Effector CD4-positive, alpha-beta T cell (primary cell): ENCODE data around the gene CCDC24.

ENCODE experiments used
- DNase-seq: peaks from one replicate; pipeline ENCODE4 v3.0.0-alpha.2; 2020

The CCDC24 gene

DNA sequence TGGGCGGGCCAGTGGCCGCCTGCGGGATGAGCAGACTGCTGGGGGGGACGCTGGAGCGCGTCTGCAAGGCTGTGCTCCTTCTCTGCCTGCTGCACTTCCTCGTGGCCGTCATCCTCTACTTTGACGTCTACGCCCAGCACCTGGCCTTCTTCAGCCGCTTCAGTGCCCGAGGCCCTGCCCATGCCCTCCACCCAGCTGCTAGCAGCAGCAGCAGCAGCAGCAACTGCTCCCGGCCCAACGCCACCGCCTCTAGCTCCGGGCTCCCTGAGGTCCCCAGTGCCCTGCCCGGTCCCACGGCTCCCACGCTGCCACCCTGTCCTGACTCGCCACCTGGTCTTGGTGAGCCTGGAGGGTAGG, 10.3 kb upstream of the CCDC24 start:
- DNase-seq = no peak

DNA sequence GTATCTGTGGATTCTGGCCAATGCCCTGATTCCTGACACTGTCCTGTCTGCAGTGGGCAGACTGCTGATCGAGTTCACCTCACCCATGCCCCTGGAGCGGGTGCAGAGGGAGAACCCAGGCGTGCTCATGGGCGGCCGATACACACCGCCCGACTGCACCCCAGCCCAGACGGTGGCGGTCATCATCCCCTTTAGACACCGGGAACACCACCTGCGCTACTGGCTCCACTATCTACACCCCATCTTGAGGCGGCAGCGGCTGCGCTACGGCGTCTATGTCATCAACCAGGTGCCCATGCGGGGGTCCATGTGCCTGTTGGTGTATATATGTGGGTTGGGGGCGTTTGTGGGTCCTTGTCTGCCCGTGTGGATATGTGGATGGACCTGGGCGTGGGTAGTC, 9.8 kb upstream of the CCDC24 start:
- DNase-seq = no peak

DNA sequence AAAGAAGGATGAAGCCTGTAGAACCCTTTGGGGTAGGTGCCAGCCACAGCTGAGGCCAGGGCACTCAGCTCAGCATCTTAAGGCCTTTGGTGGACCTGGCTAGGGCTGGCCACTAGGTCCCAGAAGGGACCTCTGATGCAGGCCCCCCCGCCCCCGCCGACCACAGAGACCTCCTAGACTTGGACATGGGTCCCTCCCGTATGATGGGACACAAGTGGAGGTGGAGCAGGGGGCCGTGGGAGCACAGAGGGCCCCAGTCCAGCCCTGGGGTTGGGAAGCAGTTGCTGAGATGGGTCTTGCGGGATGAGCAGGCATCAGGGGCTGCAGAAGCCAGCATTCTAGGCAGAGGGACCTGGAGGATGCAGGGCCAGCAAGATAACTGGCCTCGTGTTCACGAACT, 9.2 kb upstream of the CCDC24 start:
- no peak for DNase-seq

DNA sequence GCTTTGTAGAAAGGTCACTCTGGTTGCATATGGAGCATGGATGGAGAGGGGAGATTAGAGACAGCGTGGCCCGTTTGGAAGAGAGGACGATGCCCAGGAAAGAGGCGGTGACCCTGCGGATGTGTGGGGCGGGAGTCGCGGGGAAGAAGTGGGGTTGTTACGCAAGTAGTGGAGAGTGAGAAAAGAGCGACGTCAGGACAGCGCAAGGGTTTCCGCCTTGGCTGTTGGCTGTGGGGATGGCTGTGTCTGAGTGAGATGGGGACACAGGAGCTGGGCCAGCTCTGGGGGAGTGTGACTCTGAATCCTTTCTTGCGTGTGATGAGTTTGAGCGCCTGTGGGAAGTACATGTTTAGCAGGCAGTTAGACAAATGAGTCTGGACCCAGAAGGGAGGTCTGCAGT, 8.6 kb upstream of the CCDC24 start:
- DNase-seq = no peak

DNA sequence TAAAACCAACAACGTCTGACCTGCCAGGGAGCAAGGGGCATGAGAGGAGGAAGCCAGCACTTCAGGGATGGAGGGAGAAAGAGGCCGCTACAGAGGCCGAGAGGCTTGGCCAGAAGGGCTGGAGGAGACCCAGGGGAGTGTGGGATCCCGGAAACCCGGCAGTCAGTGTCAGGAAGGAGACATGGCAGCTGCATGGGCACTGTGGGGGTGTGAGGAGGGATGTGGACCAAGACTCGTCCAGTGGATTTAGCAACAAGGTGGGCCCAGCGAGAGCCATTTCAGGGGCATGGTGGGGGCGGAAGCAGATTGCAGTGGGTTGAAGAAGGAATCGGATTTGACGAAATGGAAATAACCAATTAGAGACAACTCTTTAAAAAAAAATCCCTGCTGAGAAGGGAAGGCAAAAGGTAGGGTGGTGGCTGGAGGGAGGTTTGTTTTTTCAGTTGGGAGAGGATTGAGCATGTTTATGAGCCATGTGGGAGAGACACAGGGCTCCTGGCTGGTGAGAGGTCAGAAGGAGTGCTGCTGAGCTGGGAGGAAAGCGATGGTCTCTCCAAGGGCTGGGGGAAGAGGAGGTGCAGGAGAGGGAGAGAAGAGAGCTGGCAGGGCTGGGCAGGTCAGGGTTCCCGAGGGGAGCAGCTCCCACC, 8.0 kb upstream of the CCDC24 start:
- no peak for DNase-seq

DNA sequence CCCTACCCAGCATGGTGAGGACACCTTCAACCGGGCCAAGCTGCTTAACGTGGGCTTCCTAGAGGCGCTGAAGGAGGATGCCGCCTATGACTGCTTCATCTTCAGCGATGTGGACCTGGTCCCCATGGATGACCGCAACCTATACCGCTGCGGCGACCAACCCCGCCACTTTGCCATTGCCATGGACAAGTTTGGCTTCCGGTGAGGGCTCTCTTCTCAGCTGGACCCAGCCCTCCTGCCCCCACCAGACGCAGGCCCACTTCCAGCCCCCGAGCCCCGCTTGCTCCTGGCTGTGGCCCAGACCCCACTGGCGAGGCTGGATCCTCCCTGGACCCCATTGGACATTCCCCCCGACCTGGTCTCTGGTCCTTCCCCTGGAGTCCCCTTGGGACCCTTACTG, 6.5 kb upstream of the CCDC24 start:
- no peak for DNase-seq

DNA sequence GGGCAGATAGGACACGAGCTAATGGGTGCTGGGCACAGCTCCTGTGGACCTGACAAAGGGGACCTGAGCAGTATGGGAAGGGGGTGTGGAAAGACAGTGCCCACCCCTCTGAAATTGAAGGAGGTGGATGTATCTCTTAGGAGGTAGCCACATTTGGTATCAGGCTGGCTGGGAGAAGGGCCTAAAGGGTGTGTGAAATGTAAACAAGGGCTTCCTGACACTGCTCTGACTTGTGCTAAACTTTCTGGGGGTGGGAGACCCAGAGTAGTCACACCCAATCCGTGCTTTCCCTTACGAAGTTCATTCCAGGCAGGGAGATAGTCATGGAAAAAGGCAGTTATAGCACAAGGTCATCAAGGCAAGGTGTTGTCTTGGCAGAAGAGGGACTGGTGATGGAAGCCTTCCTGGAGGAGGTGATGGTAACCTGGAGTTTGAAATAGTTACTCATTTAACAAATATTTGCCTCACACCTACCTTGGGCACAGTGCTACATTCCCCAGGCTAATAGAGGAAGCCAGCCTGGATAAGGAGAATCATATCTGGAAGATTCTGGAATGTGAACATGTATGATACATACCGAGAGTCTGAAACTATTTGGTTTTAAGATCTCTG, 5.3 kb upstream of the CCDC24 start:
- no peak for DNase-seq

DNA sequence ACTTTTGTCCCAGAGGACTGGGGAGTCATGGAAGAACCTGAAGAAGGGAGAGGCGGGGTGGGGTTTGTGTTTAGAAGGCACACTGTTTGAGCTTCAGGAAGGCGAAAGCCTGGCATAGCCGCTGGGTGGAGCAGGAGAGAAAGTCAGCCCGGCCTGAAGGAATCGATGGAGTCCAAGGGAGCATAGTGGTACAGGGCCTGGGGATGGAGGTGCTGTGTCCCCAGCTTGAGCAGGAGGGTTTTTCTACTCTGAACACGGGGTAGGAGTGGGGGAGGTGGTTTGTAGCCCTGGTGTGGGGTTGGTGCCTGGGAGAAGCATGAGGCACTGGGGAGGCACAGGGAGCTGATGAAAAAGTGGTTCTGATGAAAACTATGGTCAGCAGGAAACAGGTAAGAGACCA, 4.7 kb upstream of the CCDC24 start:
- no peak for DNase-seq

DNA sequence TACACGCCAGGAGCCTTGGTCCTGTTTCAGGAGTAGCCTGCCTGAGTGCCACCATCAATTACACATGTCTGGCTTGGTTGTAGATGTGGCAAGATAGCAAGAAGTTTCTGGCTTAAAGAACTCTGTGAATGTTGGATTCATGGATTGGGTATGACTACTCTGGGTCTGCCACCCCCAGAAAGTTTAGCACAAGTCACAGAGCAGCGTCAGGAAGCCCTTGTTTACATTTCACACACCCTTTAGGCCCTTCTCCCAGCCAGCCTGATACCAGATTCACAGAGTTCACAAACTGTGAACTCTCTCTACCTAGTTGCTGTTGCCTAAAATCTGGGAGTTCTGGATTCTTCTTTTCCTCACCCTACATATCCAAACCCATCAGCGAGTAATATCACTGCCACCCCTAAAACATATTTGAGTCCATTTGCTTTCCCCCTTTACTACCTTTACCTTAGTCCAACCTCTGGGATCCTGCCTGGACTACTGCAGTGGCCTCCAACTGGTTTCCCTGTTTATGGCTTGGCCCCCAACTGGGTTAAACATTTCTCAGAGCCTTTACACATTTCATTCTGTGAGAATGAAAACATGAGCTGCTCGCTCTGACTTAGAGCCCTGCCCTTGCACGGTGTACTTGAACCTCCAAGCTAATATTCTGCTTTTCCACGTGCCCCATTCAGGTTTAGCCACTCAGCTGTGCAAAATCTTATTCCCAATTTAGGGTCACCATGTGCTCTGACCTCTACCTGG, 4.1 kb upstream of the CCDC24 start:
- no peak for DNase-seq

DNA sequence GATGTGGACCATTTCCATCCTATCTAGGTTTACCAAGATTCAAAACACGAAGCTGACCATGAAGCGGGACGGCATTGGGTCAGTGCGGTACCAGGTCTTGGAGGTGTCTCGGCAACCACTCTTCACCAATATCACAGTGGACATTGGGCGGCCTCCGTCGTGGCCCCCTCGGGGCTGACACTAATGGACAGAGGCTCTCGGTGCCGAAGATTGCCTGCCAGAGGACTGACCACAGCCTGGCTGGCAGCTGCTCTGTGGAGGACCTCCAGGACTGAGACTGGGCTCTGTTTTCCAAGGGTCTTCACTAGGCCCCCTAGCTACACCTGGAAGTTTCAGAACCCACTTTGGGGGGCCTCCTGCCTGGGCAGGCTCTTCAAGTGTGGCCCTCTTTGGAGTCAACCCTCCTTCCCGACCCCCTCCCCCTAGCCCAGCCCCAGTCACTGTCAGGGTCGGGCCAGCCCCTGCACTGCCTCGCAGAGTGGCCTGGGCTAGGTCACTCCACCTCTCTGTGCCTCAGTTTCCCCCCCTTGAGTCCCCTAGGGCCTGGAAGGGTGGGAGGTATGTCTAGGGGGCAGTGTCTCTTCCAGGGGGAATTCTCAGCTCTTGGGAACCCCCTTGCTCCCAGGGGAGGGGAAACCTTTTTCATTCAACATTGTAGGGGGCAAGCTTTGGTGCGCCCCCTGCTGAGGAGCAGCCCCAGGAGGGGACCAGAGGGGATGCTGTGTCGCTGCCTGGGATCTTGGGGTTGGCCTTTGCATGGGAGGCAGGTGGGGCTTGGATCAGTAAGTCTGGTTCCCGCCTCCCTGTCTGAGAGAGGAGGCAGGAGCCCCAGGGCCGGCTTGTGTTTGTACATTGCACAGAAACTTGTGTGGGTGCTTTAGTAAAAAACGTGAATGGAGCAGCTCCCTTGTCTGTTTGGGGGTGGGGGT, 864 bp upstream of the CCDC24 start:
- no peak for DNase-seq

DNA sequence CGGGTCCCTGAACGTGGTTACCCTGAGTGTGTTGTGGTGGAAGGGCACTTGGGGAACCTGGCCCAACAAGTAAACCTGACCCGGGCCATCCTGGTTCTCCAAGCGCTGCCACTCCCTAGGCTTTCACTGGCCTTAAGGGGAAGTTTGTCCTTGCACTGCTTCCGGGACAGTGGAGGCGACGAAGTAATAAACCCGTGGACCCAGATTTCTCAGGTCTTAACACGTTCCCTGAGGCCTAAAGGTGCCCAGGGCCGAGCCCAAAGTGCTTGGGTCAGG, 261 bp upstream of the CCDC24 start:
- no peak for DNase-seq

DNA sequence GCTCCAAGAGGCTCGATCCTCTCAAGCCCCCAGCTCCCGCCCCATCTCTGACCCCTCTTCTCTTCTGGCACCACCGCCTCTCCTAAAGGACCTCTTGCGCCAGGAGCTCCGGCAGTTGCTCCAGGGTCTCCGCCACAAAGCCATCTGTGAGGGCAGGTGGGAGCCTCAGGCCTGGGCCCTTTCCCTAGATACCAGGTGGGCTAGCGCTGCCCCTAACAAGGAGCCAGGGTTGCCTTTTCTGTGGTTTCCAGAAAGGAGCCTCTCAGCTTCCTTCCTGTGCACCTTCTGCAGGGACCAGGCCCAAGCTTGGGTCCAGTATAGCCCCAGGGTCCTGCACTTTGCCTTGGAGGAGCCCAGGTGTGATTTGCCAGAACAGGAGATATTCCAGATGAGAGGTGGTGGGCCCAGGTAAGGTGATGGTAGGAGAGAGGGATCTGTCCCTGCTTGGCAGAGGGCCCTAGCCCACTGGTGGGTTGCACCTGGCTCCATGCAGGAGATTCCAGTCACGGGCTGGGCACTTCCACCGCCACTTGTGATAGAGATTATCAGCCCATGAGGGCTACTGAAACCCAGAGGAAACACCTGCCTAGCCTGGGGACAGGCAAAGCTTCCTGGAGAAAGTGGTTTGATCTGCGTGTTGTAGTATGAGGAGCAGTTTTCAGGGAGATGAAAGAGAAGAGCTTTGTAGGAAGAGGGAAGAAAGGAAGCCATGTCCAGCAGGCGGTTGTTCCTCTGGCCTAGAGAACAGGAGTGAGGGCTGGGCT, 1.0 kb downstream of the CCDC24 start:
- DNase-seq = no peak

DNA sequence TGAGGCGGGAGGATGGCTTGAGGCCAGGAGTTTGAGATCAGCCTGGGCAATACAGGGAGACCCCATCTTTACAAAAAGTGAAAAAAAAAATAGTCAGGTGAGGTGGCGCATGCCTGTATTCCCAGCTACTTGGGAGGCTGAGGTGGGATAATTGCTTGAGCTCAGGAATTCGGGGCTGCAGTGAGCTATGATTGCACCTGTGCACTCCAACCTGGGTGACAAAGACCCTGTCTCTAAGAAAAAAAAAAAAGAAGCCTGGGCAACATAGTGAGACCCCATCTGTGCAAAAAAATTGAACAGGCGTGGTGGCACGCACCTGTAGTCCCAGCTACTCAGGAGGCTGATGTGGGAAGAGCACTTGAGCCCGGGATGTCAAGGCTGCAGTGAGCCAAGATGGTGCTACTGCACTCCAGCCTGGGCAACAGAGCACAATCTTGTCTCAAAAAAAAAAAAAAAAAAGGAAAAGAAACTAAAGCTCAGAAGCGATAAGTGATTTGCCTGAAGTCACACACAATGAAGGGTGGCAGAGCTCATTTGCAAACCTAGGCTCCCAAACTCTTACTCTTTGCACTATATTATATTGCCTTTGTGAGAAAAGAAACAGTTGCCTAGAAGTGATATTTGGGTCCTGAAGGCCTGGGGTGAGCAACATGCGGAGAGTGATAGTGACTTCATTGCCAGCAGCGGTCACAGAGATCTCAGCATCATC, 2.0 kb downstream of the CCDC24 start:
- no peak for DNase-seq

DNA sequence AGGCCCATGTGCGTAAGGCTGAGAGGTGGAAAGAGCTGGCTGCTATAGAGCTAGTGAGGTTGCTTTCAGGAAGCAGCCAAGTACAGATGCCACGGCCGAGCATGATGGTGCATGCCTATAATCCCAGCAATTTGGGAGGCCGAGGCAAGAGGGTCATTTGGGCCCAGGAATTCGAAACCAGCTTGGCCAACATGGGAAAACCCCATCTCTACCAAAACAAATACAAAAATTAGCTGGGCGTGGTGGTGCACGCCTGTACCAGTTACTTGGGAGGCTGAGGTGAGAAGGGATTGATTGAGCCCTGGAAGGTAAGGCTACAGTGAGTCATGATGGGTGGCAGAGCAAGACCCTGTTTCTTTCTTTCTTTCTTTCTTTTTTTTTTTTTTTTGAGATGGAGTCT, 2.7 kb downstream of the CCDC24 start:
- no peak for DNase-seq

DNA sequence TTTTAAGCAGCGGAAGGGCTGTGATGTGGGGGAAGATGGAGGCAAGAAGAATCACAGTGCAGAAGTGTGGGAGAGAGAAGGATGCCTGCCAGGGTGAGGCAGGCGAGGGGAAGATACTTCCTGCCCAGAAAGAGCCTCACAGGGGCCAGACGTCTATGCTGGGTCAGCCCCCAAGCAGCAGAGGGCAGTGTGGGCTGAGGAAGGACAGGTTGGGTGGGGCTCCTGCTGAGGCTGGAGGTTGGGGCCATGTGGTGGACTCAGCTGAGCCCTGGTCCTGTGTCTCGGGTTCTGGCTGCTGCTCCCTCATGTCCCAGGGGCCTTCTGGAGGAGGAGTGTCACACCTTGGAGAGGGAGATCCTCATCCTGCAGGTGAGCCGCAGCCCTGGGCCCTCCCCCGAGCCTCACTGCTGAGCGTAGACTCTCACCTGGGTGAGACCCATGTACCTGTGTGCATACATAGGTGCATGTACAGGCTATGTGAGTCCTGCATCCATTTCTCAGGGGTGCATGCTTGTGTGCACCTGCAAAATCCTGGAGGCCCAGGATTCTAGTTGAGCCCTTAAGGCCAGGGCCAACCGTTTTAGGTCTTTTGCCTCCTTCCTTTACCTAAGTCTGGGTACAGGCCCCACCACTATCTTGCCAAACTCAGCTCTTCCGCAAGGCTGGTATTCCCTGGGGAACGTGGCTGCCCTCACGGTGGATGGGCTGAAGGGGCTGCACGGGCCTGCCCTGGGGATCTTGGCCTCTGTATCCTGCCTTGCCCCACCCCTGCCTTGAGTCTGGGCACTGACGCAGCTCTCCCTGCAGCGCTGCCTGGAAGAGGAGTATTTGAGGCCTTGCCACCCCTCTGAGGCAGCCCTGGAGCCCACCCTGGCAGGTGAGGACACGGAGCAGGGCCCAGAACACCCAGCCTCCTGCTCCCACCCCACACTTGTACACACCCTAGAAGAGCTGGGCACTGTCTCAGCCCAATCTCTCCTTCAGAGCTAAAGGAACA, 3.7 kb downstream of the CCDC24 start:
- no peak for DNase-seq

DNA sequence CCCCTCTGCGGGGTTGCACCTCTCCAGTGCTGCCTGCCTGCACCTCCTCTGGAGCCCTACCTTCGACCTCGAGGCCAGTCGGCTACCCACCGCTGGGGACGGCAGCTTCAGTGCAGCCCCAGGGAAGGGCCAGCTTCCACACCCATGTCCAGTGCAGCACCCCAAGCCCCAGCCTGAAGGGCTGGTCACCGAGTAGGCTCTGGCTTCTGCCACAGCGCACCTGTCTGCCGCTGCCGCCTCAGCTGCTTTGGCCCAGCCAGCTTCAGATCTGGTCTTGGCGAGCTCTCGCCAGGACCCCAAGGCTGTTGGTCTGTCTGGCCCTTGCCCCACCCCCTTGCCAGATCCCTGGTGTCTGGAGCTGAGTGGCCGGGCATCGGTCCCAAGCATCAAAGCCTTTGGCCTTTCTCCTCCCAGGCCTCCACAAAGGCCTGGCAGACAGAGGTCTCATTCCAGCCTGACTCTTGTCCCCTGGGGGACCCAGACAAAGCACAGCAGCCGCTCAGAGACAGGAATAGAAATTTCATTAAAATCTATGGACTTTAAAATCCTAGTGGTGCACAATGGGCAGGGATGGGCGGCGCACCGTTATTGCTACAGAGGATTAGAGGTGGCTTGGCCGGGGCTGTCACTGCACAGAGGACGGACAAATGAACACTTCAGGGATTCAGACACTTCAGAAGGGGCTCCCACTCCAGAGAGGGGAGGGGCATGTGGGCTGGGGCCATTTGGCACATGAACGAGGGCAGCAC, 4.8 kb downstream of the CCDC24 start:
- no peak for DNase-seq

DNA sequence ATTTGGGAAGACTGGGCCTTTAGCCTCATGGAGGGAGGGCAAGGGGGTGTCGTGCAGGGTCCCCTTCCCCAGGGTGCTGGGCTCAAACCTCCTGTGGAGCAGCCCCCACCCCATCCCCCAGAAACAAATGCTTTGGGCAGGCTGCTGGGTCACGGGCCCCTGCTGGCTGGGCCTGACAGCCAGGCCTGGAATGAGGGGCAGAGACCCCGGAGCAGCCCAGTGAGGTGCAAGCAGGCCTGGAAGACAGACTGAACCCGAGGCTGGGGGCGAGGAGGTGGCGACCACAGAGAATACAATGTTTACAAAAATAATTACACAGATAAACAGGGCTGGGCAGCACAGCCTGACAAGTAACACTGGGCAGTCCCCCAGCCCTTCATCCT, 5.3 kb downstream of the CCDC24 start:
- no peak for DNase-seq

DNA sequence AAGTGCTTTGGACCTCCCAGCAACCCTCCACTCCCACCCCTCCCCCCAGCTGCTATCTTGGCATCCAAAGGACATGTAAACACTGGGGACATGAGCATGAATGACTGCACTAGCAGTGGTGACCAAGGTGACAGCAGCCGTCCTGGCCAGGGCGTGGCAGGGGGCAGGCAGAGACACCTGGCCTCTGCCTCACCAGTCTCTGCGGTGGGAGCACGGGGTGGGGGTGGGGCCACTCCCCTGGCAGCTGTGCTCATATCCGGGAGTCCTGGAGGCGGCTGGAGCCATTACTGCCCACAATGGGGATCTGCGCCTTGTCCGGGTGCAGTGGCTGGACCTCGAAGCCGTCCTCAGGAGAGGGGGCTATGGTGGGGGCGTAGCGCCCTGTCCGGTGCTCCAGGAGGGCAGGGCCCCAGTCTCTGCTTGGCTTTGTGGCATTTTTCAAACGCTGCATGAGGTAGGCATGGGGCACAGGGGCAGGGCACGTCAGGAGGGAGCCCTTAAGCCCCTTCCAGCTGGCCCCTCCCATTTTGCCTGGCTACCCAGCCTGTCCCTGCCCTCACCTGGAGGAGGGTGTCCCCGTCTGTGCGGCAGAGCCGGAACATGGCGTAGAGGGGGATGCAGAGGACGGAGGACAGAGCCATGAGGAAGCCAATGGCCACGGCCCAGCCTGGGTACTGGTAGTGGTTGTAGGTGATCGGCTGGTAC, 6.0 kb downstream of the CCDC24 start:
- no peak for DNase-seq

DNA sequence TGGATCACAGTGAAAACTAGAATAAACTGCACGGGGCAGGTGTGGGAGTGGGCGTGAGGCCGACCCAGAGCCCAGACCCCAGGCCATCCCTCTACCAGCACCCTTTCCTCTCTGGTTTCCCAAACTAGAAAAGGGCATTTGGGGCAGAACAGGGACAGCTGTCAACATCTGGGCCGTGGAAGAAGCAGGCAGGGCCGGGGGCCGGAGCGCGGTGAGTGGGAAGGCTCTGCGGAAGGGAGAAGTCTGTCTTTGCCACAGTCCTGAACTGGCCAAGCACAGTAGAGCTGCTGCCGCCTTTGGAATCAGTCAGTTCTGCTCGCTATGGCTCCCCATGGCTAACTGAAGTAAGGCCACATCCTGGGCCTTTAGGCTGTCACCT, 6.6 kb downstream of the CCDC24 start:
- no peak for DNase-seq

DNA sequence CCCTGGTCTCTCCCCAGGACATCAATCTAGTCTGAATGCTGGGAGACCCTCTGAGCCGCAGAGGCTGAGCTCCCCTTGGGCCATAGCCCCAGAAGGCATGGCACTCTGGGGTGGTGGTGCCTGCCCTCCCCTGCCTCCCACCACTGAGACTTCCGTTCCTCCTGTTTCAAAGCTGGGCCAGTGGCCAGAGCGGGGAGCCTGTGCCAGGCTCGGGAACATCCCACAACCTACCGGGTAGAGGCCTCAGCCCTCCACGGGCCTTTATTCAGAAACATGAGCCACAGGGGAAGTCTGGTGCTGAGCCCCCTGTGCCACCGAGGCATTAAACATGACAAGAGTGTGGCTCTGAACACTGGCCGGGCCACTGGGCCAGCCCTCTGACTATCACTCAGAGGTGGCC, 8.1 kb downstream of the CCDC24 start:
- no peak for DNase-seq
